Sigmoid colon (tissue), 7 donors: ENCODE measurements around the gene FASN. TPM values are rescaled to one million over a fixed set of nuclear protein-coding genes. Genes with fewer than 3 reads are reported as not detected.

Experiments used
- DNase-seq: peaks from one replicate; pipeline ENCODE4 v3.0.0-alpha.2; 2019
- H3K27ac ChIP-seq, 4 donors: fragments of 200-600 bp; sonication (generic); one replicate each; pipeline ENCODE4 v1.5.1; 2016 to 2019; ENCODE audit warnings: mild to moderate bottlenecking in 1 of 4
- H3K27me3 ChIP-seq, 3 donors: fragments of 200-600 bp; sonication (generic); one replicate each; pipeline ENCODE4 v1.5.1; 2019; ENCODE audit warnings: mild to moderate bottlenecking in 1 of 3
- H3K36me3 ChIP-seq, 4 donors: fragments of 200-600 bp; sonication (generic); one replicate each; pipeline ENCODE4 v1.5.1; 2016 to 2019
- H3K4me1 ChIP-seq, 4 donors: fragments of 200-600 bp; sonication (generic); one replicate each; pipeline ENCODE4 v1.5.1; 2017 to 2019
- H3K4me3 ChIP-seq, 4 donors: fragments of 200-600 bp; sonication (generic); one replicate each; pipeline ENCODE4 v1.5.1; 2017 to 2019; ENCODE audit warnings: mild to moderate bottlenecking in 2 of 4, moderate library complexity in 1 of 4
- H3K9me3 ChIP-seq, 4 donors: fragments of 200-600 bp in 3 of 4; sonication (generic) in 3 of 4; one replicate each; pipeline versions ENCODE4 v1.5.1 to v1.6.1; 2013 to 2019
- EP300 ChIP-seq, 4 donors: sonication (generic); formaldehyde crosslinking; IDR thresholded peaks; one replicate each; pipeline ENCODE4 v1.6.1; 2017; ENCODE audit warnings: antibody characterized with exemption in 4 of 4
- POLR2A ChIP-seq, 2 donors: fragments of 450-650 bp; IDR thresholded peaks; one replicate each; pipeline ENCODE4 v1.6.1; 2016; ENCODE audit warnings: antibody characterized with exemption in 2 of 2, mild to moderate bottlenecking in 2 of 2, moderate library complexity in 2 of 2
- POLR2AphosphoS5 ChIP-seq, 4 donors: sonication (generic); formaldehyde crosslinking; IDR thresholded peaks; one replicate each; pipeline ENCODE4 v1.6.1; 2017; ENCODE audit warnings: antibody characterized with exemption in 4 of 4
- WGBS, 2 donors: extraction: QIAGEN DNeasy Blood & Tissue Kit; methylation state at CpG; one replicate each; pipeline ENCODE4 v1.1.7; 2013; 5-methylcytosine and 5-hydroxymethylcytosine counted together
- intact Hi-C: fragments of 100-400 bp; cut with DNase I; formaldehyde crosslinking; loops from one replicate; pipeline ENCODE4 v1.15.1; 2023
- polyA plus RNA-seq, 3 donors: library from polyadenylated mRNA; stranded (reverse); fragments of 200-250 nt; gene quantifications; one replicate each; pipeline ENCODE4 v1.2.3, GENCODE V29; 2013
- total RNA-seq, 4 donors: library from RNA; depleted of rRNA; stranded (reverse); fragments of >200 nt; gene quantifications; one replicate each; pipeline ENCODE4 v1.1.0, GENCODE V29; 2016
- TF ChIP-seq, protein P1 (sequence below), 4 experiments: fragments of 450-650 bp in 3 of 4; fragments of 200-600 bp in 1 of 4; IDR thresholded peaks; one replicate each; pipeline ENCODE4 v1.5.1; 2016 to 2019; ENCODE audit warnings: antibody characterized with exemption in 4 of 4, mild to moderate bottlenecking in 3 of 4, moderate library complexity in 2 of 4
- donor health status: healthy with polysubstance abuse.
- donor health status: Bipolar disorder and iron deficiency.
- donor health status: healthy.

FASN gene
- total and polyA plus RNA-seq, 7 donors, result 12.7 to 152 (median 18.0) TPM

- Histone ChIP-seq H3K9me3 (no peaks in the 10 kb centered on the region), H3K27me3 (no peaks in the 10 kb centered on the region), H3K4me3 (no peak overlapping the region), H3K36me3 (peaks cover 30 to 72% (median 33%) of the 10 kb centered on the region in 4 donors), H3K4me1 (peaks cover 0 to 29% (median 27%) of the 10 kb centered on the region in 4 donors), H3K27ac (no peak overlapping the region)
- no peak for TF ChIP-seq EP300 (IDR thresholded peaks at IDR 0.05)
- TF ChIP-seq POLR2A (IDR thresholded peaks at IDR 0.05), result no peak
- TF ChIP-seq POLR2AphosphoS5 (IDR thresholded peaks at IDR 0.05), result no peak
- TF ChIP-seq, protein P1, sequence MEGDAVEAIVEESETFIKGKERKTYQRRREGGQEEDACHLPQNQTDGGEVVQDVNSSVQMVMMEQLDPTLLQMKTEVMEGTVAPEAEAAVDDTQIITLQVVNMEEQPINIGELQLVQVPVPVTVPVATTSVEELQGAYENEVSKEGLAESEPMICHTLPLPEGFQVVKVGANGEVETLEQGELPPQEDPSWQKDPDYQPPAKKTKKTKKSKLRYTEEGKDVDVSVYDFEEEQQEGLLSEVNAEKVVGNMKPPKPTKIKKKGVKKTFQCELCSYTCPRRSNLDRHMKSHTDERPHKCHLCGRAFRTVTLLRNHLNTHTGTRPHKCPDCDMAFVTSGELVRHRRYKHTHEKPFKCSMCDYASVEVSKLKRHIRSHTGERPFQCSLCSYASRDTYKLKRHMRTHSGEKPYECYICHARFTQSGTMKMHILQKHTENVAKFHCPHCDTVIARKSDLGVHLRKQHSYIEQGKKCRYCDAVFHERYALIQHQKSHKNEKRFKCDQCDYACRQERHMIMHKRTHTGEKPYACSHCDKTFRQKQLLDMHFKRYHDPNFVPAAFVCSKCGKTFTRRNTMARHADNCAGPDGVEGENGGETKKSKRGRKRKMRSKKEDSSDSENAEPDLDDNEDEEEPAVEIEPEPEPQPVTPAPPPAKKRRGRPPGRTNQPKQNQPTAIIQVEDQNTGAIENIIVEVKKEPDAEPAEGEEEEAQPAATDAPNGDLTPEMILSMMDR (IDR thresholded peaks at IDR 0.05), result no peak
- 89 to 90% methylated on average over 26 of the region's 26 CpGs for WGBS, 2 donors
- intact Hi-C loops, result no loop called here
- no peak for DNase-seq
These were observed 42.7 kb downstream of the FASN start for GRCh38 chr17:82055023-82055964.

DNA sequence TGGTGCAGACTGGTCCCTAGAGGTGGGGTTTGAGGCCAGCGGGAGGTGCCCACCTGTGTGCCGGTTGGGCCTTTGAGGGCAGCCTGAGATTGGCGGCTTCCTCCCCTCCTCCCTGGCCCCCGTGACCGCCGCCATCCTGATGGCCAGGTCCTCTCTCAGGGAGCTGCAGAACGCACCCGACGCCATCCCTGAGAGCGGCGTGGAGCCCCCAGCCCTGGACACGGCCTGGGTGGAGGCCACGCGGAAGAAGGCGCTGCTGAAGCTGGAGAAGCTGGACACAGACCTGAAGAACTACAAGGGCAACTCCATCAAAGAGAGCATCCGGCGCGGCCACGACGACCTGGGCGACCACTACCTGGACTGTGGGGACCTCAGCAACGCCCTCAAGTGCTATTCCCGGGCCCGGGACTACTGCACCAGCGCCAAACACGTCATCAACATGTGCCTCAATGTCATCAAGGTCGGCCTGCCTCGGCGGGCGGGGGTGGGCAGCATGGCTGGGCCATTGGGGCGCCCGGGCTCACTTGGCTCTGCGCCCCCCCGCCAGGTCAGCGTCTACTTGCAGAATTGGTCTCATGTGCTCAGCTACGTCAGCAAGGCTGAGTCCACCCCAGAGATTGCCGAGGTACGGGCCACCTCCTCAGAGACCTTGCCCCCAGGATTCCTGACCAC is 43.5 kb downstream of the FASN start:
- 93 to 95% methylated on average over 38 of the region's 38 CpGs for WGBS, 2 donors

GRCh38 chr17:82053556-82054263 is 44.3 kb downstream of the FASN start:
- Histone ChIP-seq H3K36me3 (peaks cover 30 to 72% (median 33%) of the 10 kb centered on the region in 4 donors), H3K9me3 (no peaks in the 10 kb centered on the region), H3K4me1 (peaks cover 0 to 38% (median 35%) of the 10 kb centered on the region in 4 donors), H3K27ac (no peak overlapping the region), H3K4me3 (no peak overlapping the region), H3K27me3 (no peaks in the 10 kb centered on the region)
- no peak for DNase-seq
- TF ChIP-seq POLR2AphosphoS5 (IDR thresholded peaks at IDR 0.05) (no peak), POLR2A (IDR thresholded peaks at IDR 0.05) (no peak), EP300 (IDR thresholded peaks at IDR 0.05) (no peak)
- TF ChIP-seq, protein P1 (IDR thresholded peaks at IDR 0.05), result no peak
- WGBS, 2 donors, result 96% methylated on average over 28 of the region's 28 CpGs
- intact Hi-C loops, result no loop called here

More for the DNA sequence above, 43.5 kb downstream of the FASN start:
- no peak overlapping the region for H3K27ac ChIP-seq
- H3K27me3 ChIP-seq, result no peaks in the 10 kb centered on the region
- H3K4me1 ChIP-seq, result peaks cover 0 to 38% (median 33%) of the 10 kb centered on the region in 4 donors
- H3K4me3 ChIP-seq, result no peak overlapping the region
- peaks cover 30 to 72% (median 32%) of the 10 kb centered on the region in 4 donors for H3K36me3 ChIP-seq
- no peak for TF ChIP-seq EP300 (IDR thresholded peaks at IDR 0.05)
- TF ChIP-seq POLR2AphosphoS5 (IDR thresholded peaks at IDR 0.05), result no peak
- TF ChIP-seq POLR2A (IDR thresholded peaks at IDR 0.05), result no peak
- TF ChIP-seq, protein P1 (IDR thresholded peaks at IDR 0.05), result no peak
- DNase-seq, result no peak
- intact Hi-C loops, result no loop called here
- H3K9me3 ChIP-seq, result no peaks in the 10 kb centered on the region

- no peaks in the 10 kb centered on the region for H3K27me3 ChIP-seq
- peaks cover 0 to 38% (median 35%) of the 10 kb centered on the region in 4 donors for H3K4me1 ChIP-seq
- DNase-seq, result no peak
- H3K27ac ChIP-seq, result no peak overlapping the region
- H3K36me3 ChIP-seq, result peaks cover 26 to 72% (median 35%) of the 10 kb centered on the region in 4 donors
- TF ChIP-seq, protein P1 (IDR thresholded peaks at IDR 0.05), result no peak
- TF ChIP-seq POLR2AphosphoS5 (IDR thresholded peaks at IDR 0.05) (no peak), POLR2A (IDR thresholded peaks at IDR 0.05) (no peak), EP300 (IDR thresholded peaks at IDR 0.05) (no peak)
- WGBS, 2 donors, result 91 to 92% methylated on average over 19 of the region's 19 CpGs
- intact Hi-C loops, result no loop called here
- H3K4me3 ChIP-seq, result peak overlapping the region in 2 of 4 donors; percentile 83 to 89
- H3K9me3 ChIP-seq, result no peaks in the 10 kb centered on the region
These were observed 44.9 kb downstream of the FASN start for GRCh38 chr17:82053130-82053529.
